Measurements from ENCODE around the gene MAST1. TPM values are rescaled to one million over a fixed set of nuclear protein-coding genes. Genes with fewer than 3 reads are reported as not detected.
A peak's percentile ranks its signal among the peaks of the same experiment; 100 is the strongest.
"Not testable (repeated sequence)": the region's sequence is repeated elsewhere in the genome, so short reads cannot be mapped to it uniquely, and the experiment has no call there.

MAST1 gene
- total RNA-seq, 1 donor from 2014 or later: 1.2 TPM

GRCh38 chr19:12913851-12914690 is 75.8 kb downstream of the MAST1 start:
- TF ChIP-seq POLR2AphosphoS5 (IDR thresholded peaks at IDR 0.05; ENCODE audit: insufficient read depth in 1 of 2, low read depth in 1 of 2): no peak
- TF ChIP-seq POLR2A (IDR thresholded peaks at IDR 0.05): no peak
- Histone ChIP-seq H3K4me3 (no peak overlapping the region), H3K4me1 (peaks cover 33% of the 10 kb centered on the region), H3K36me3 (no peaks in the 10 kb centered on the region), H3K9me3 (no peaks in the 10 kb centered on the region), H3K27ac (peak overlapping the region; percentile 69), H3K27me3 (no peaks in the 10 kb centered on the region)
- DNase-seq (ENCODE audit: extremely low spot score in 2 of 2): no peak
- intact Hi-C loops (cut with DNase I): no loop called here

- H3K27ac ChIP-seq; H3K9me3 ChIP-seq; DNase-seq (ENCODE audit: extremely low spot score in 2 of 2); H3K36me3 ChIP-seq; H3K27me3 ChIP-seq; H3K4me3 ChIP-seq; intact Hi-C loops (cut with DNase I): not testable (repeated sequence)
- H3K4me1 ChIP-seq: peaks cover 34% of the 10 kb centered on the region
These were observed 77.5 kb downstream of the MAST1 start for GRCh38 chr19:12915860-12916259.

GRCh38 chr19:12918253-12918652 is 79.9 kb downstream of the MAST1 start:
- Histone ChIP-seq H3K36me3 (peaks cover 0 to 10% of the 10 kb centered on the region in 2 donors), H3K9me3 (no peaks in the 10 kb centered on the region), H3K4me3 (no peak overlapping the region), H3K27ac (no peak overlapping the region), H3K4me1 (peaks cover 19% of the 10 kb centered on the region), H3K27me3 (no peaks in the 10 kb centered on the region)
- intact Hi-C loops (cut with DNase I): no loop called here
- DNase-seq (ENCODE audit: extremely low spot score in 2 of 2): no peak
- TF ChIP-seq POLR2A (IDR thresholded peaks at IDR 0.05) (no peak), CTCF (IDR thresholded peaks at IDR 0.05) (no peak), POLR2AphosphoS5 (IDR thresholded peaks at IDR 0.05; ENCODE audit: insufficient read depth in 1 of 2, low read depth in 1 of 2) (no peak)

GRCh38 chr19:12921047-12921446 is 82.7 kb downstream of the MAST1 start:
- no peak for DNase-seq (ENCODE audit: extremely low spot score in 2 of 2)
- no peak overlapping the region for H3K4me3 ChIP-seq
- H3K9me3 ChIP-seq: no peaks in the 10 kb centered on the region
- TF ChIP-seq POLR2AphosphoS5 (IDR thresholded peaks at IDR 0.05; ENCODE audit: insufficient read depth in 1 of 2, low read depth in 1 of 2) (no peak), POLR2A (IDR thresholded peaks at IDR 0.05) (no peak), CTCF (IDR thresholded peaks at IDR 0.05) (no peak)
- intact Hi-C loops (cut with DNase I): no loop called here
- H3K27ac ChIP-seq: no peak overlapping the region
- H3K27me3 ChIP-seq: no peaks in the 10 kb centered on the region
- H3K36me3 ChIP-seq: peaks cover 8 to 38% of the 10 kb centered on the region in 2 donors
- peaks cover 6% of the 10 kb centered on the region for H3K4me1 ChIP-seq

GRCh38 chr19:12922959-12923358 is 84.6 kb downstream of the MAST1 start:
- peaks cover 8 to 54% of the 10 kb centered on the region in 2 donors for H3K36me3 ChIP-seq
- no peak for TF ChIP-seq POLR2A (IDR thresholded peaks at IDR 0.05)
- no peak for TF ChIP-seq CTCF (IDR thresholded peaks at IDR 0.05)
- TF ChIP-seq POLR2AphosphoS5 (IDR thresholded peaks at IDR 0.05; ENCODE audit: insufficient read depth in 1 of 2, low read depth in 1 of 2): no peak

More at GRCh38 chr19:12922959-12923358, 84.6 kb downstream of the MAST1 start:
- intact Hi-C loops (cut with DNase I): no loop called here
- H3K4me3 ChIP-seq: no peak overlapping the region
- H3K9me3 ChIP-seq: no peaks in the 10 kb centered on the region
- H3K27me3 ChIP-seq: no peaks in the 10 kb centered on the region
- DNase-seq (ENCODE audit: extremely low spot score in 2 of 2): no peak
- H3K4me1 ChIP-seq: peaks cover 6% of the 10 kb centered on the region
- no peak overlapping the region for H3K27ac ChIP-seq

Small RNAs within 50 kb of the gene (microRNA-seq; reads per million reads assigned to microRNA genes)
- gene MIR5695 (ENCODE audit: borderline number of aligned reads, borderline replicate concordance): not detected
- not detected for gene MIR6794 (ENCODE audit: borderline number of aligned reads, borderline replicate concordance)

Small RNAs within 50 kb of the gene (small RNA-seq; reads per million reads assigned to genes)
- not detected for gene MIR5695
- not detected for gene MIR6794

Other genes with a start within 250 kb of the MAST1 start
- gene ZNF490, start 227.7 kb upstream of the MAST1 start, total RNA-seq: 4.9 TPM
- gene ZNF791, start 227.6 kb upstream of the MAST1 start, total RNA-seq: 17.9 TPM
- gene MAN2B1, start 171.8 kb upstream of the MAST1 start, total RNA-seq: 49.1 TPM
- gene WDR83, start 171.7 kb upstream of the MAST1 start, total RNA-seq: 8.3 TPM
- gene DHPS, start 156.6 kb upstream of the MAST1 start, total RNA-seq: 119 TPM
- gene GNG14, start 150.5 kb upstream of the MAST1 start, total RNA-seq: not detected
- gene FBXW9, start 141.9 kb upstream of the MAST1 start, total RNA-seq: 5.6 TPM
- gene TNPO2, start 114.6 kb upstream of the MAST1 start, total RNA-seq: 85.7 TPM
- gene TRIR, start 103.8 kb upstream of the MAST1 start, total RNA-seq: 227 TPM
- 59.9 TPM for gene GET3, start 101.0 kb upstream of the MAST1 start, total RNA-seq
- 1.2 TPM for gene BEST2, start 86.7 kb upstream of the MAST1 start, total RNA-seq
- 65.6 TPM for gene HOOK2, start 63.0 kb upstream of the MAST1 start, total RNA-seq
- 1,161 TPM for gene JUNB, start 47.0 kb upstream of the MAST1 start, total RNA-seq
- gene PRDX2, start 36.7 kb upstream of the MAST1 start, total RNA-seq: 190 TPM
- not detected for gene THSD8, start 36.4 kb upstream of the MAST1 start, total RNA-seq
- 10.8 TPM for gene RNASEH2A, start 31.9 kb upstream of the MAST1 start, total RNA-seq
- gene RTBDN, start 3.9 kb upstream of the MAST1 start, total RNA-seq: 8.8 TPM
- gene DNASE2, start 42.9 kb downstream of the MAST1 start, total RNA-seq: 23.6 TPM
- not detected for gene KLF1, start 48.7 kb downstream of the MAST1 start, total RNA-seq
- gene GCDH, start 52.6 kb downstream of the MAST1 start, total RNA-seq: 23.6 TPM
- gene SYCE2, start 80.8 kb downstream of the MAST1 start, total RNA-seq: not detected
- 44.2 TPM for gene FARSA, start 95.2 kb downstream of the MAST1 start, total RNA-seq
- gene CALR, start 100.1 kb downstream of the MAST1 start, total RNA-seq: 303 TPM
- 85.9 TPM for gene RAD23A, start 107.3 kb downstream of the MAST1 start, total RNA-seq
- gene GADD45GIP1, start 118.7 kb downstream of the MAST1 start, total RNA-seq: 80.3 TPM
- gene DAND5, start 131.1 kb downstream of the MAST1 start, total RNA-seq: not detected
- 81.8 TPM for gene NFIX, start 157.0 kb downstream of the MAST1 start, total RNA-seq